ENCODE measurements around the gene TSPEAR. TPM values are rescaled to one million over a fixed set of nuclear protein-coding genes. Genes with fewer than 3 reads are reported as not detected.

TSPEAR gene
- total RNA-seq, 2 experiments from 2014 or later, result not detected

DNA sequence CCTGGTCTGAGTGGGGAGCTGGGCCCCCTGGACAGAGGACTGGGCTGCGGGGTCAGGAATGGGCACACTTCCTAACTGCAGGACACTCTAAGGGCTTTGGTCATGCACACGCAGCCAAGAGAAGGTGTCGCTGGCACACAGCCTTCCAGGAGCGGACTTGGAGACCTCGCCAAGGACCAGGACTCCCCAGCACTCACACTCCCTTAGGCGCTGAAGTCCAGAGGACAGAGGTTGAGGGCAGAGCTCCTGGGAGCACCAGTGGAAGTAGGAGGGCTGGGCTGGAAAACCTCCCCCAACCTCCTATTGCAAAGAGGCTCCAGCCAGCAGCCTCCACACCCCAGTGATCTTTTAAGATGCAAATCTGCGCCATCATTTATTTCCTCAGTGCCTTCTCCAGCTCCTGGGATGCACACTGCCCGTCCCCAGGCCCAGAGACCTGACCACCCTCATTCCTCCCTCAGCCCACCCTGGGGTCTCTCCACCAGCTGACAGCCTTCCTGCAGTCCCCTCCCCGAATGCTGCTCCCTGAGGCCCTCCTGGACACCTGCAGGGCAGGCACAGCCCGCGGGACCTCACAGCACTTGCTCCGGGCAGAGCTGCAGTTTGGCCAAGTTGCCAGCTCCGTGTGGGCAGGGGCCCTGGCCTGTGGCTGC is 3.0 kb downstream of the TSPEAR start:
- no peak for TF ChIP-seq EZH2phosphoT487 (IDR thresholded peaks at IDR 0.05; ENCODE audit: borderline replicate concordance, low read depth, low read length)
- TF ChIP-seq, protein P1, sequence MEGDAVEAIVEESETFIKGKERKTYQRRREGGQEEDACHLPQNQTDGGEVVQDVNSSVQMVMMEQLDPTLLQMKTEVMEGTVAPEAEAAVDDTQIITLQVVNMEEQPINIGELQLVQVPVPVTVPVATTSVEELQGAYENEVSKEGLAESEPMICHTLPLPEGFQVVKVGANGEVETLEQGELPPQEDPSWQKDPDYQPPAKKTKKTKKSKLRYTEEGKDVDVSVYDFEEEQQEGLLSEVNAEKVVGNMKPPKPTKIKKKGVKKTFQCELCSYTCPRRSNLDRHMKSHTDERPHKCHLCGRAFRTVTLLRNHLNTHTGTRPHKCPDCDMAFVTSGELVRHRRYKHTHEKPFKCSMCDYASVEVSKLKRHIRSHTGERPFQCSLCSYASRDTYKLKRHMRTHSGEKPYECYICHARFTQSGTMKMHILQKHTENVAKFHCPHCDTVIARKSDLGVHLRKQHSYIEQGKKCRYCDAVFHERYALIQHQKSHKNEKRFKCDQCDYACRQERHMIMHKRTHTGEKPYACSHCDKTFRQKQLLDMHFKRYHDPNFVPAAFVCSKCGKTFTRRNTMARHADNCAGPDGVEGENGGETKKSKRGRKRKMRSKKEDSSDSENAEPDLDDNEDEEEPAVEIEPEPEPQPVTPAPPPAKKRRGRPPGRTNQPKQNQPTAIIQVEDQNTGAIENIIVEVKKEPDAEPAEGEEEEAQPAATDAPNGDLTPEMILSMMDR (conservative IDR thresholded peaks at IDR 0.05; ENCODE audit: low read length), result no peak
- DNase-seq (ENCODE audit: low spot score), result no peak
- Histone ChIP-seq H3K4me1 (ENCODE audit: insufficient read depth, low read length, poor library complexity, severe bottlenecking) (no peaks in the 10 kb centered on the region), H3K9me2 (ENCODE audit: insufficient read depth, low read length) (no peaks in the 10 kb centered on the region), H3K4me3 (ENCODE audit: low read depth, low read length, poor library complexity, severe bottlenecking) (no peak overlapping the region), H3K9me3 (ENCODE audit: low read length) (no peaks in the 10 kb centered on the region), H3K27ac (ENCODE audit: low read depth, low read length, poor library complexity, severe bottlenecking) (no peak overlapping the region), H2AFZ (ENCODE audit: low read length) (no peak overlapping the region), H4K20me1 (ENCODE audit: insufficient read depth, low read length) (no peaks in the 10 kb centered on the region), H3K36me3 (ENCODE audit: insufficient read depth, low read length) (no peaks in the 10 kb centered on the region), H3K4me2 (ENCODE audit: low read length) (no peak overlapping the region), H3K79me2 (ENCODE audit: insufficient read depth, low read depth, low read length) (no peaks in the 10 kb centered on the region)
- ChIA-PET POLR2A (interaction anchor here (0.7 kb wide), 1 partner anchor 51 kb away, joined by 3 read pairs; no protein-coding TSS in a partner anchor), CTCF (ENCODE audit: unreplicated experiment) (no interaction called here)
- intact Hi-C loops (cut with micrococcal nuclease; ENCODE audit: unreplicated experiment), result no loop called here
- BruUV-seq (replicated peaks), result no TSS peak

DNA sequence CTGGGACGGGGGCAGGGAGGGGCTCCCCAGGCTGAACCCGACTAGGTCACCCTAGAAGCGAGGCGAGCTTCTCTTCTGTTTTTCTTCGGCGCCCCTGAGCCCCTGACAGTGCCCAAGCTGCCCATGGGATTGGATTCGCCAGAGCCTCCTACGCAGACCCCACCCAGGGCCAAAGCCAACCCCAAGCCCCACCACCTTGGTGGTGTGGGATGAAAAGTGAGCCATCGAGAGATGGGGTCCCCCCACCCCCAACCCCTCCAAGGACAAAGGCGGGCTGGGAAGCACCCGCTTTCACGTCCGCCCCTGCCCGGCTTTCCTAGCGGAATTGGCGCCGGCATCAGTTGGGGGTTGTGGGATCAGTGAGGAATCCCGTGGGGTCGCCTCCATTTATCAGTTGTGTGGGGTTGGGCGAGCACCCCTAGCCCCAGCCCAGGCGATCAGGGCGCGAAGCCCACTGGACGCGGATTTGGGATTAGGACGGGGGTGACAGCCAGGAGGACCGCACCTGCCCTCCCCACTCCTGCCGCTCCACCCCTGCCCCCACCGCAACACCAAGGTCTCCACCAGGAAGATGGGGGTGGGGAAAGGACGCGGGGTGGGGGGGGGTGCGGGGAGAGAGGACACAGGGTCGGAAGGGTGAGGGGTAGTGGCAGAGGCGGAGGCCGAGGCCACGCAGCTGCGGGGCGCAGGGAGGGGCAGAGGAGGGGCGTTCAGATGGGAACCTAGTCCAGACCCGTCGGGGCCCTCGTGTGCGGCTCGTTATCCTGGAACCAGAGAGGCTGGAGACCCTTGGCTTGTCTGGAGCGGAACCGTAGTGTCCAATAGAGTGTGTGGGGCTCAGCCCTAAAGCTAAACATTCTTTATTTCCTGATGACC is 4.4 kb downstream of the TSPEAR start:
- Histone ChIP-seq H3K9me2 (ENCODE audit: insufficient read depth, low read length) (no peaks in the 10 kb centered on the region), H3K4me2 (ENCODE audit: low read length) (no peak overlapping the region), H2AFZ (ENCODE audit: low read length) (no peak overlapping the region), H3K79me2 (ENCODE audit: insufficient read depth, low read depth, low read length) (no peaks in the 10 kb centered on the region), H3K4me3 (ENCODE audit: low read depth, low read length, poor library complexity, severe bottlenecking) (no peak overlapping the region), H3K27ac (ENCODE audit: low read depth, low read length, poor library complexity, severe bottlenecking) (no peak overlapping the region), H3K4me1 (ENCODE audit: insufficient read depth, low read length, poor library complexity, severe bottlenecking) (no peaks in the 10 kb centered on the region), H3K9me3 (ENCODE audit: low read length) (no peaks in the 10 kb centered on the region), H3K36me3 (ENCODE audit: insufficient read depth, low read length) (no peaks in the 10 kb centered on the region), H4K20me1 (ENCODE audit: insufficient read depth, low read length) (no peaks in the 10 kb centered on the region)
- BruUV-seq (replicated peaks), result no TSS peak
- POLR2A ChIA-PET, result no interaction called here
- intact Hi-C loops (cut with micrococcal nuclease; ENCODE audit: unreplicated experiment), result no loop called here
- CTCF ChIA-PET (ENCODE audit: unreplicated experiment), result no interaction called here
- DNase-seq (ENCODE audit: low spot score), result no peak
- TF ChIP-seq, protein P1 (conservative IDR thresholded peaks at IDR 0.05; ENCODE audit: low read length), result no peak
- no peak for TF ChIP-seq EZH2phosphoT487 (IDR thresholded peaks at IDR 0.05; ENCODE audit: borderline replicate concordance, low read depth, low read length)

All from OCI-LY7 (cell line).